HepG2 (cell line): ENCODE data around the gene CMTM8. TPM values are rescaled to one million over a fixed set of nuclear protein-coding genes. Genes with fewer than 3 reads are reported as not detected.

Source experiments
- FOXC1 ChIP-seq: sonication (generic); formaldehyde crosslinking; IDR thresholded peaks from 2 replicates; pipeline ENCODE4 v1.8.0; 2022; ENCODE audit warnings: mild to moderate bottlenecking, missing genetic modification reagents, borderline replicate concordance
- FOXP1 ChIP-seq, 2 experiments: fragments of 450-650 bp in 1 of 2; IDR thresholded peaks; 2 replicates each; pipeline ENCODE4 v1.6.1; 2017 to 2018; ENCODE audit warnings: antibody characterized with exemption in 1 of 2
- GABPB1 ChIP-seq: IDR thresholded peaks from 2 replicates; pipeline ENCODE4 v1.6.1; 2016; ENCODE audit warnings: mild to moderate bottlenecking, missing genetic modification reagents, moderate library complexity, missing compliant biosample characterization
- HMG20B ChIP-seq: conservative IDR thresholded peaks from 2 replicates; pipeline ENCODE4 v1.6.1; 2016; ENCODE audit warnings: missing genetic modification reagents, missing compliant biosample characterization
- HNF1A ChIP-seq, 2 experiments: sonication (generic) in 1 of 2; formaldehyde crosslinking in 1 of 2; IDR thresholded peaks; 2 replicates each; pipeline versions ENCODE4 v1.4.0 to v1.6.1; 2016 to 2020; ENCODE audit warnings: borderline replicate concordance in 1 of 2, low read depth in 1 of 2, mild to moderate bottlenecking in 1 of 2, missing genetic modification reagents in 1 of 2
- MXD3 ChIP-seq: IDR thresholded peaks from 2 replicates; pipeline ENCODE4 v1.6.1; 2016; ENCODE audit warnings: mild to moderate bottlenecking, missing biosample characterization, missing genetic modification reagents
- PHF20 ChIP-seq: sonication (generic); formaldehyde crosslinking; IDR thresholded peaks from 2 replicates; pipeline ENCODE4 v1.5.0; 2020; ENCODE audit warnings: mild to moderate bottlenecking, missing genetic modification reagents
- PTBP1 ChIP-seq: fragments of 200-400 bp; formaldehyde crosslinking; IDR thresholded peaks from 2 replicates; pipeline ENCODE4 v1.6.1; 2018; ENCODE audit warnings: low read length, low read depth; ENCODE audit not compliant: poor library complexity, severe bottlenecking
- RBM39 ChIP-seq: fragments of 200-400 bp; formaldehyde crosslinking; IDR thresholded peaks from one replicate; pipeline ENCODE4 v1.6.1; 2018; ENCODE audit warnings: antibody characterized with exemption, mild to moderate bottlenecking, low read depth, low read length; ENCODE audit not compliant: poor library complexity, severe bottlenecking
- SMAD1 ChIP-seq: sonication (generic); formaldehyde crosslinking; IDR thresholded peaks from 2 replicates; pipeline ENCODE4 v1.4.0; 2020; ENCODE audit warnings: missing genetic modification reagents, low read depth, mild to moderate bottlenecking, borderline replicate concordance
- SRSF9 ChIP-seq: fragments of 200-400 bp; formaldehyde crosslinking; IDR thresholded peaks from 2 replicates; pipeline ENCODE4 v1.6.1; 2018; ENCODE audit warnings: borderline replicate concordance, mild to moderate bottlenecking, low read depth, low read length; ENCODE audit not compliant: insufficient read depth, poor library complexity, severe bottlenecking
- ZBED4 ChIP-seq: sonication (generic); formaldehyde crosslinking; IDR thresholded peaks from 2 replicates; pipeline ENCODE4 v1.4.0; 2020; ENCODE audit warnings: missing genetic modification reagents, borderline replicate concordance
- ZFP62 ChIP-seq: sonication (generic); formaldehyde crosslinking; IDR thresholded peaks from 2 replicates; pipeline ENCODE4 v1.4.0; 2020; ENCODE audit warnings: missing genetic modification reagents
- ZMAT3 ChIP-seq: sonication (generic); formaldehyde crosslinking; conservative IDR thresholded peaks from 2 replicates; pipeline ENCODE4 v1.7.0; 2021; ENCODE audit warnings: missing genetic modification reagents
- ZNF230 ChIP-seq: sonication (generic); formaldehyde crosslinking; IDR thresholded peaks from 2 replicates; pipeline ENCODE4 v1.4.0; 2020; ENCODE audit warnings: mild to moderate bottlenecking, missing genetic modification reagents
- ZNF557 ChIP-seq: sonication (generic); formaldehyde crosslinking; IDR thresholded peaks from 2 replicates; pipeline ENCODE4 v1.4.0; 2020; ENCODE audit warnings: missing genetic modification reagents
- polyA plus RNA-seq, 8 experiments: library from polyadenylated mRNA; depleted of rRNA in 3 of 8; stranded (reverse) in 7 of 8; unstranded in 1 of 8; fragments of >200 nt; fragmentation: Illumina TruSeq in 4 of 8; extraction: Trizol in 4 of 8; gene quantifications; 2 replicates each; pipeline versions ENCODE4 v1.2.1 to v1.2.3, GENCODE V29; 2011 to 2016; ENCODE audit warnings: low read depth in 4 of 8, missing spikeins in 1 of 8, mixed read lengths in 1 of 8; ENCODE audit not compliant: insufficient read depth in 1 of 8
- total RNA-seq, 5 experiments: library from RNA; depleted of rRNA; stranded (reverse); fragments of >200 nt; fragmentation: Illumina TruSeq; extraction: Trizol; gene quantifications; 2 replicates each; pipeline ENCODE4 v1.2.3, GENCODE V29; 2016; ENCODE audit warnings: low read depth in 1 of 5

Gene CMTM8
- total and polyA plus RNA-seq, 2 of the 13 experiments (the other 11 are each of a cell fraction or from before 2014, with no cell fraction given) = 8.9 to 15.8 TPM

GRCh38 chr3:32373276-32373675 lies 134.8 kb downstream of the CMTM8 start (continued):
- TF ChIP-seq RBM39 = no peak
- no peak for TF ChIP-seq PTBP1
- no peak for TF ChIP-seq ZMAT3
- TF ChIP-seq ZNF557 (CRISPR knock-in tag) = no peak
- no peak for TF ChIP-seq MXD3 (CRISPR knock-in tag)
- TF ChIP-seq SRSF9 = no peak
- TF ChIP-seq ZNF230 (CRISPR knock-in tag) = no peak
- no peak for TF ChIP-seq HMG20B (CRISPR knock-in tag)
- no peak for TF ChIP-seq FOXC1 (CRISPR knock-in tag)
- TF ChIP-seq SMAD1 (CRISPR knock-in tag) = no peak
- TF ChIP-seq FOXP1 (IDR thresholded peaks at IDR 0.05) = no peak
- TF ChIP-seq FOXP1 (CRISPR knock-in tag; IDR thresholded peaks at IDR 0.05) = no peak
- TF ChIP-seq HNF1A (IDR thresholded peaks at IDR 0.05; ENCODE audit: low read depth) = no peak
- no peak for TF ChIP-seq HNF1A (CRISPR knock-in tag; IDR thresholded peaks at IDR 0.05; ENCODE audit: borderline replicate concordance)
- no peak for TF ChIP-seq PHF20 (CRISPR knock-in tag)
- TF ChIP-seq ZFP62 (CRISPR knock-in tag) = no peak
- no peak for TF ChIP-seq GABPB1 (CRISPR knock-in tag)
- TF ChIP-seq ZBED4 (CRISPR knock-in tag) = no peak
